Measurements from ENCODE around the gene TET1. TPM values are rescaled to one million over a fixed set of nuclear protein-coding genes. Genes with fewer than 3 reads are reported as not detected.
"Not testable (repeated sequence)": the region's sequence is repeated elsewhere in the genome, so short reads cannot be mapped to it uniquely, and the experiment has no call there.

The TET1 gene
- polyA plus RNA-seq, 5 donors, result 8.7 to 19.7 (median 15.9) TPM

GRCh38 chr10:68606918-68607317 is 46.8 kb downstream of the TET1 start:
- peak in 1 of 2 donors; percentile 59 for DNase-seq

- DNase-seq, result not testable (repeated sequence)
These were observed 49.9 kb downstream of the TET1 start for GRCh38 chr10:68610023-68610422.

- no peak for DNase-seq
These were observed 51.1 kb downstream of the TET1 start for GRCh38 chr10:68611227-68611626.

- DNase-seq, result not testable (repeated sequence)
These were observed 53.8 kb downstream of the TET1 start for GRCh38 chr10:68613974-68614373.

- not testable (repeated sequence) for DNase-seq
These were observed 57.6 kb downstream of the TET1 start for GRCh38 chr10:68617691-68618090.

GRCh38 chr10:68618234-68618633 is 58.1 kb downstream of the TET1 start:
- DNase-seq, result no peak

- DNase-seq, result no peak
These were observed 59.5 kb downstream of the TET1 start for GRCh38 chr10:68619595-68619994.

- no peak for DNase-seq
These were observed 65.3 kb downstream of the TET1 start for GRCh38 chr10:68625316-68625921.

- no peak for DNase-seq
These were observed 68.5 kb downstream of the TET1 start for GRCh38 chr10:68628576-68629127.

GRCh38 chr10:68632271-68632560 is 72.1 kb downstream of the TET1 start:
- not testable (repeated sequence) for DNase-seq

- DNase-seq, result no peak
These were observed 73.1 kb downstream of the TET1 start for GRCh38 chr10:68633281-68633680.

- DNase-seq, result no peak
These were observed 73.8 kb downstream of the TET1 start for GRCh38 chr10:68633816-68634466.

- no peak for DNase-seq
These were observed 76.2 kb downstream of the TET1 start for GRCh38 chr10:68636335-68636734.

GRCh38 chr10:68643550-68643949 is 83.4 kb downstream of the TET1 start:
- not testable (repeated sequence) for DNase-seq

- no peak for DNase-seq
These were observed 87.7 kb downstream of the TET1 start for GRCh38 chr10:68647672-68648341.

GRCh38 chr10:68655620-68656126 is 95.5 kb downstream of the TET1 start:
- DNase-seq, result no peak

- no peak for DNase-seq
These were observed 105.7 kb downstream of the TET1 start for GRCh38 chr10:68665841-68666240.

GRCh38 chr10:68666280-68666760 is 106.2 kb downstream of the TET1 start:
- DNase-seq, result no peak

- DNase-seq, result no peak
These were observed 108.1 kb downstream of the TET1 start for GRCh38 chr10:68668231-68668630.

- DNase-seq, result no peak
These were observed 108.8 kb downstream of the TET1 start for GRCh38 chr10:68668972-68669371.

GRCh38 chr10:68684413-68684812 is 124.3 kb downstream of the TET1 start:
- DNase-seq, result no peak

- no peak for DNase-seq
These were observed 135.9 kb downstream of the TET1 start for GRCh38 chr10:68696018-68696417.

GRCh38 chr10:68697106-68697505 is 137.0 kb downstream of the TET1 start:
- peak; percentile 35 to 47 for DNase-seq

All from right lung (tissue), 5 donors.